ENCODE measurements around the gene AQP12A. TPM values are rescaled to one million over a fixed set of nuclear protein-coding genes. Genes with fewer than 3 reads are reported as not detected.

AQP12A gene
- total RNA-seq, 1 experiment from 2014 or later: not detected

GRCh38 chr2:240728827-240729226 is 37.2 kb downstream of the AQP12A start:
- intact Hi-C loops (cut with micrococcal nuclease): no loop called here
- Histone ChIP-seq H3K79me2 (ENCODE audit: low read length) (no peaks in the 10 kb centered on the region), H3K27ac (ENCODE audit: low read length) (no peak overlapping the region), H3K9me2 (replicated peaks; ENCODE audit: low read length) (no peaks in the 10 kb centered on the region), H3K4me1 (ENCODE audit: insufficient read depth, low read length) (no peaks in the 10 kb centered on the region), H2AFZ (ENCODE audit: low read length) (no peak overlapping the region), H3K9me3 (ENCODE audit: low read length) (no peaks in the 10 kb centered on the region), H3F3A (ENCODE audit: low read length, unreplicated experiment) (no peaks in the 10 kb centered on the region), H4K20me1 (ENCODE audit: low read length) (no peaks in the 10 kb centered on the region), H3K9ac (ENCODE audit: low read length) (no peak overlapping the region), H3K4me3 (ENCODE audit: low read length) (no peak overlapping the region), H3K27me3 (ENCODE audit: low read length) (no peaks in the 10 kb centered on the region), H3K36me3 (ENCODE audit: low read depth, low read length) (no peaks in the 10 kb centered on the region), H3K4me2 (ENCODE audit: low read length) (no peak overlapping the region)
- TF ChIP-seq EZH2phosphoT487 (IDR thresholded peaks at IDR 0.05; ENCODE audit: borderline replicate concordance, low read length): no peak
- no peak for TF ChIP-seq CTCF (conservative IDR thresholded peaks at IDR 0.05; ENCODE audit: low read depth, low read length)
- no peak for TF ChIP-seq EZH2 (IDR thresholded peaks at IDR 0.05; ENCODE audit: low read length, unreplicated experiment)
- BruUV-seq (replicated peaks): no TSS peak
- no peak for DNase-seq
- CTCF ChIA-PET: no interaction called here
- POLR2A ChIA-PET (ENCODE audit: unreplicated experiment): no interaction called here
- ATAC-seq: no peak

DNA sequence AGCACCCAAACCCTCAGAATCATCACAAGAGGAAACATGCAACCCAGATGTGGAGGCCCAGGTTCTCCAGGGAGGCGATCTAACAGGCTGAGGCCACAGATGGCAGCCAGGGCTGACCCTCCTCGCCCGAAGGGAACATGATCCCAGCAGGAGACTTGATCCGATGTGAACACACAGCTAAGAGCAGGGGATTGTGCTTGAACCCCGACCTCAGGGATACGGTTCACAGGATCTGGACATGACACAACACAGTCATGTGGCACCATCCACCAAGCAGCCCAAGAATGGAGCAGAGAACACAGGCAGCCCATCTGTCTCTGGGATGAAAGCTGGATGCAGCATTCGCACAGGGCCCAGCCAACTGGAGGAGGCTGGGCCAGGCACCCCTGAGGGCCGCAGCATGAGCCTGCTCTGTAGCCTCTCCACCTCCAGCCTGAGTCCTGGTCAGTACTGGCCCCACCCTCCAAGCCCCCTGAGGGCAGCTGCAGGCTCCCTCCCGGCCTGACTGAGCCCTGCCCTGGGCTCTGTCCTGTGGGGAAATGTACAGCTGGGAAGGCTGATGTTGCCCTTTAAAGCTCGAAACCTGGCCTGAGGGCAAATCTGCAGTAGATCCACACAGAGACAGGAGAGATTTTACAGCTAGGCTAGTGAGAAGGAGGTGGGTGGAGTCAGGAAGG is 39.0 kb downstream of the AQP12A start:
- no peak overlapping the region for H2AFZ ChIP-seq (ENCODE audit: low read length)
- ChIA-PET CTCF (no interaction called here), POLR2A (ENCODE audit: unreplicated experiment) (no interaction called here)
- H3K9me3 ChIP-seq (ENCODE audit: low read length): no peaks in the 10 kb centered on the region
- TF ChIP-seq EZH2 (IDR thresholded peaks at IDR 0.05; ENCODE audit: low read length, unreplicated experiment) (no peak), EZH2phosphoT487 (IDR thresholded peaks at IDR 0.05; ENCODE audit: borderline replicate concordance, low read length) (no peak), CTCF (conservative IDR thresholded peaks at IDR 0.05; ENCODE audit: low read depth, low read length) (no peak)
- H4K20me1 ChIP-seq (ENCODE audit: low read length): no peaks in the 10 kb centered on the region
- H3K4me3 ChIP-seq (ENCODE audit: low read length): no peak overlapping the region
- no TSS peak for BruUV-seq (replicated peaks)
- H3K4me2 ChIP-seq (ENCODE audit: low read length): no peak overlapping the region
- no peaks in the 10 kb centered on the region for H3K4me1 ChIP-seq (ENCODE audit: insufficient read depth, low read length)
- no peaks in the 10 kb centered on the region for H3K27me3 ChIP-seq (ENCODE audit: low read length)
- H3K27ac ChIP-seq (ENCODE audit: low read length): no peak overlapping the region
- no peak overlapping the region for H3K9ac ChIP-seq (ENCODE audit: low read length)
- H3F3A ChIP-seq (ENCODE audit: low read length, unreplicated experiment): no peaks in the 10 kb centered on the region
- intact Hi-C loops (cut with micrococcal nuclease): no loop called here
- DNase-seq: no peak
- no peak for ATAC-seq
- H3K9me2 ChIP-seq (replicated peaks; ENCODE audit: low read length): no peaks in the 10 kb centered on the region
- no peaks in the 10 kb centered on the region for H3K36me3 ChIP-seq (ENCODE audit: low read depth, low read length)
- no peaks in the 10 kb centered on the region for H3K79me2 ChIP-seq (ENCODE audit: low read length)

DNA sequence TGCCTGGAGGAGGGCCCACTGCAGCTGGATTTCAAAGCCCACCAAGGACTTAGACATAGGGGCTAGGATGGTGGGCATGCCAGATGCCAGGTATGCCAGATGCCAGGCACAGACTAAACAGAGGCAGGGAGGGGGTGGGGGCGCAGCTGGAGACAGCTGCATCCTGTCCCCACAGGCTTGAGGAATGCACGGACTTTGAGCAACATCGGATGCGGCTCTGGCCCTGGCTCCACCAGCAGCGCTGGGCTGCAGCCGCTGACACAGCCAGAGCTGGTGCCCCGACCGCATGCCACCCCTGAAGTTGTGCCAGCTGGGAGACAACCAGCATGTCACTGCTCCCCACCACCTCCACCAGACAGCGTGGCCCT is 39.5 kb downstream of the AQP12A start:
- intact Hi-C loops (cut with micrococcal nuclease): no loop called here
- Histone ChIP-seq H3K4me1 (ENCODE audit: insufficient read depth, low read length) (no peaks in the 10 kb centered on the region), H3K79me2 (ENCODE audit: low read length) (no peaks in the 10 kb centered on the region), H3K27ac (ENCODE audit: low read length) (no peak overlapping the region), H3K27me3 (ENCODE audit: low read length) (no peaks in the 10 kb centered on the region), H2AFZ (ENCODE audit: low read length) (no peak overlapping the region), H3K36me3 (ENCODE audit: low read depth, low read length) (no peaks in the 10 kb centered on the region), H3F3A (ENCODE audit: low read length, unreplicated experiment) (no peaks in the 10 kb centered on the region), H3K4me3 (ENCODE audit: low read length) (no peak overlapping the region), H3K9ac (ENCODE audit: low read length) (no peak overlapping the region), H4K20me1 (ENCODE audit: low read length) (no peaks in the 10 kb centered on the region), H3K9me3 (ENCODE audit: low read length) (no peaks in the 10 kb centered on the region), H3K9me2 (replicated peaks; ENCODE audit: low read length) (no peaks in the 10 kb centered on the region), H3K4me2 (ENCODE audit: low read length) (no peak overlapping the region)
- DNase-seq (no peak), ATAC-seq (no peak)
- ChIA-PET CTCF (no interaction called here), POLR2A (ENCODE audit: unreplicated experiment) (no interaction called here)
- no peak for TF ChIP-seq EZH2 (IDR thresholded peaks at IDR 0.05; ENCODE audit: low read length, unreplicated experiment)
- TF ChIP-seq EZH2phosphoT487 (IDR thresholded peaks at IDR 0.05; ENCODE audit: borderline replicate concordance, low read length): no peak
- no peak for TF ChIP-seq CTCF (conservative IDR thresholded peaks at IDR 0.05; ENCODE audit: low read depth, low read length)
- no TSS peak for BruUV-seq (replicated peaks)
